ENCODE data around the gene LRRTM2. TPM values are rescaled to one million over a fixed set of nuclear protein-coding genes. Genes with fewer than 3 reads are reported as not detected.

The LRRTM2 gene
- total and polyA plus RNA-seq, 2 of the 4 experiments (the other 2 are of a cell fraction), result 0.53 to 2.0 TPM

GRCh38 chr5:138829341-138829740, 45.8 kb downstream of the LRRTM2 start:
- Histone ChIP-seq H3K14ac (replicated peaks; ENCODE audit: low read depth, low read length) (no peak overlapping the region), H3K4me2 (ENCODE audit: low read depth, low read length) (no peak overlapping the region), H3K27ac (ENCODE audit: insufficient read depth, low read length) (no peak overlapping the region), H3K36me3 (ENCODE audit: control insufficient read depth, insufficient read depth, low read length) (peaks cover 30% of the 10 kb centered on the region), H3K9ac (ENCODE audit: low read depth, low read length) (no peak overlapping the region), H3K4me1 (ENCODE audit: control insufficient read depth, insufficient read depth, low read length) (peaks cover 6% of the 10 kb centered on the region), H2BK120ac (ENCODE audit: low read depth, low read length) (no peak overlapping the region), H2BK5ac (ENCODE audit: low read depth, low read length, poor library complexity, severe bottlenecking) (no peak overlapping the region), H2AK9ac (replicated peaks; ENCODE audit: low read depth, low read length, poor library complexity) (no peak overlapping the region), H4K20me1 (ENCODE audit: insufficient read depth, low read length) (peaks cover 43% of the 10 kb centered on the region; the same call in 1 of the 2 replicates), H3K56ac (ENCODE audit: extremely low read depth, insufficient read depth, low read length) (no peak overlapping the region), H2AK5ac (ENCODE audit: low read depth, low read length) (no peak overlapping the region), H4K8ac (ENCODE audit: low read depth in 2 of 2, low read length in 2 of 2) (no peak overlapping the region), H3K9me1 (ENCODE audit: insufficient read depth, low read length) (peaks cover 6% of the 10 kb centered on the region), H2AFZ (replicated peaks; ENCODE audit: low read length, poor library complexity) (no peak overlapping the region), H4K5ac (ENCODE audit: low read depth, low read length) (no peak overlapping the region), H3K9me3 (ENCODE audit: control insufficient read depth, insufficient read depth, low read length) (no peaks in the 10 kb centered on the region), H3K27me3 (ENCODE audit: control insufficient read depth, insufficient read depth, low read length) (no peaks in the 10 kb centered on the region), H3K4ac (ENCODE audit: low read depth, low read length) (no peak overlapping the region), H2BK20ac (ENCODE audit: low read depth, low read length) (no peak overlapping the region), H4K91ac (ENCODE audit: insufficient read depth, low read depth, low read length) (no peak overlapping the region), H3K4me3 (ENCODE audit: insufficient read depth, low read depth, low read length) (no peak overlapping the region), H3K18ac (ENCODE audit: low read depth, low read length) (no peak overlapping the region), H3K23ac (ENCODE audit: low read depth, low read length) (no peak overlapping the region), H2BK15ac (ENCODE audit: low read depth, low read length) (no peak overlapping the region), H3K79me1 (ENCODE audit: low read depth in 1 of 2, low read length in 2 of 2) (peaks cover 45 to 68% of the 10 kb centered on the region in 2 experiments)
- intact Hi-C loops (cut with micrococcal nuclease), result no loop called here
- in situ Hi-C loops (cut with MboI; ENCODE audit: low sequenced_read_pairs), result loop anchor here (10.0 kb wide), 1 partner anchor 435 kb away; no protein-coding TSS in a partner anchor
- TF ChIP-seq CEBPB (IDR thresholded peaks at IDR 0.05; ENCODE audit: low read depth, low read length) (peak; percentile 36), POLR2A (IDR thresholded peaks at IDR 0.05; ENCODE audit: low read depth, low read length) (no peak)
- WGBS, 2 experiments (ENCODE audit: extremely low coverage in 2 of 2, insufficient read length in 1 of 2), result no CpG with 5 or more reads among the region's 3 CpGs
- DNase-seq (peak; percentile 31), ATAC-seq (ENCODE audit: low read depth) (no peak)
- BruUV-seq (replicated peaks), result no TSS peak
- POLR2A ChIA-PET (ENCODE audit: unreplicated experiment), result no interaction called here
- dilution Hi-C loops (cut with HindIII; ENCODE audit: low sequenced_read_pairs, unreplicated experiment), result no loop called here
- CTCF ChIA-PET, result interaction anchor here (0.6 kb wide), 1 partner anchor 19 kb away, joined by 6 read pairs; no protein-coding TSS in a partner anchor
